HG02678 (cell line): ENCODE data around the gene FBXL17.

Experiments used
- ATAC-seq: cut with Tn5 transposase; IDR thresholded peaks from one replicate; pipeline ENCODE4 v1.9.1; 2021; ENCODE audit warnings: mild to moderate bottlenecking, moderate library complexity; ENCODE audit not compliant: unreplicated experiment

FBXL17 gene

GRCh38 chr5:108255468-108255867, 126.4 kb downstream of the FBXL17 start:
- no peak for ATAC-seq

GRCh38 chr5:108251350-108251749, 130.5 kb downstream of the FBXL17 start:
- ATAC-seq, result no peak

GRCh38 chr5:108249785-108250426, 132.0 kb downstream of the FBXL17 start:
- ATAC-seq, result no peak

- ATAC-seq, result no peak
These were observed 132.7 kb downstream of the FBXL17 start for GRCh38 chr5:108249095-108249784.

- no peak for ATAC-seq
These were observed 142.7 kb downstream of the FBXL17 start for GRCh38 chr5:108238936-108239887.

- no peak for ATAC-seq
These were observed 143.4 kb downstream of the FBXL17 start for GRCh38 chr5:108238461-108238860.

- no peak for ATAC-seq
These were observed 148.2 kb downstream of the FBXL17 start for GRCh38 chr5:108233617-108234155.

GRCh38 chr5:108232805-108233204, 149.1 kb downstream of the FBXL17 start:
- ATAC-seq, result no peak

GRCh38 chr5:108222011-108222410, 159.9 kb downstream of the FBXL17 start:
- no peak for ATAC-seq

- ATAC-seq, result no peak
These were observed 161.1 kb downstream of the FBXL17 start for GRCh38 chr5:108220834-108221233.

- no peak for ATAC-seq
These were observed 165.0 kb downstream of the FBXL17 start for GRCh38 chr5:108216890-108217289.

GRCh38 chr5:108214857-108215256, 167.0 kb downstream of the FBXL17 start:
- no peak for ATAC-seq

GRCh38 chr5:108212775-108213346, 169.0 kb downstream of the FBXL17 start:
- no peak for ATAC-seq

GRCh38 chr5:108206707-108207106, 175.2 kb downstream of the FBXL17 start:
- ATAC-seq, result no peak

- no peak for ATAC-seq
These were observed 180.2 kb downstream of the FBXL17 start for GRCh38 chr5:108201721-108202120.

- no peak for ATAC-seq
These were observed 185.6 kb downstream of the FBXL17 start for GRCh38 chr5:108196276-108196675.

GRCh38 chr5:108193021-108193795, 188.7 kb downstream of the FBXL17 start:
- no peak for ATAC-seq

- no peak for ATAC-seq
These were observed 197.0 kb downstream of the FBXL17 start for GRCh38 chr5:108184940-108185339.

GRCh38 chr5:108181975-108182374, 199.9 kb downstream of the FBXL17 start:
- ATAC-seq, result no peak

- ATAC-seq, result no peak
These were observed 207.6 kb downstream of the FBXL17 start for GRCh38 chr5:108174286-108174685.
